Measurements from ENCODE around the gene OR52I2.

The OR52I2 gene

DNA sequence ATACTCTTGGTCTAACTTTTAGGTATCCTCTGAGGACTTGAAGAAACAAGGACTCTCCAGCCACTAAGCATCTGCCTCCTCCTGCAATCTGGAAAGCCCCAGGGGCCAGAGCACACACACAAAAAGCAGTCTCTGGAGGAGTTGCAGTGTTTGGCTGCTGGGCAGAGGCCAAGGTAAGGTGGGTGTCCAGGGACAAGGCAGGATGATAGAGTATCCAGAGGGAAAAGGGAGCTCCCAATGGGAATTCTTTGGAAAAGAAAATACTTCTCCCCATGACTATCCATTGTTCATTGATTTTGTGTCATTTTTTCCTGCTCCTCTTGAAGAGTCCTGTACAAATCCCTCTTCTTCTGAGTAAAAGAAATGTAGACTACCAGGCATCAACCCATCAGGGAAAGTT, at the start of gene OR52I2:
OR52I2 (plus strand) TSS at position 301 of the 400 bp plus-strand sequence.
- DNase-seq (ENCODE audit: low read depth in 2 of 2) = no peak

DNA sequence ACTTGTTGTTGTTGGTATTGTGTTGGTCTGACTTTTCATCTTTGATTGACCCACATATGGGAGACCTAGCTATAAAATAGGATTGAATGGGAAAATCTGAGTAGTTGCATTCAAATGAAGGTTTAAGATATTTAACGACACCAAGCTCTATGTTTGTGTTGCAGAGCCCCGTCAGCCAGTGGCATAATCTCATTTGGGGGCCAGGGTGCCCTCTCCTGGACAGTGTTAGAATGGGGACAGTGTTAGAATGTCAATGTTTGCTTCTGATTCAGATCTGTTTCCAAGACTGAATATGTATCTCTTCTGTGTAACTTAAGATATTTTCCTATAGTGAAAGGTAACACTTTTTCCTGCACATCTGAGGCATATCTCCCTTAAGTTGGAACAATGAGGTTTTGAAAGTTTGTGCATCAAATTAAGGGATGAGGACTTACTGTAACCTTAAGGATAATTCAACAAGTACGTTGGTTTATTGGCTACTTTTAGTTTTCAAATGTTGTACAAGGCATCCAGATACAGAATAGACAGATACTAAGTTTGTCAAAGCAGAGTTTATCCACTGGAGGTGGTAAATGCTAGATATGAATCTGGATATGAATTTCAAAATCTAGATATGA, 41.8 kb upstream of the OR52I2 start:
- DNase-seq (ENCODE audit: low read depth in 2 of 2) = peak in 1 of 2 donors; percentile 20

DNA sequence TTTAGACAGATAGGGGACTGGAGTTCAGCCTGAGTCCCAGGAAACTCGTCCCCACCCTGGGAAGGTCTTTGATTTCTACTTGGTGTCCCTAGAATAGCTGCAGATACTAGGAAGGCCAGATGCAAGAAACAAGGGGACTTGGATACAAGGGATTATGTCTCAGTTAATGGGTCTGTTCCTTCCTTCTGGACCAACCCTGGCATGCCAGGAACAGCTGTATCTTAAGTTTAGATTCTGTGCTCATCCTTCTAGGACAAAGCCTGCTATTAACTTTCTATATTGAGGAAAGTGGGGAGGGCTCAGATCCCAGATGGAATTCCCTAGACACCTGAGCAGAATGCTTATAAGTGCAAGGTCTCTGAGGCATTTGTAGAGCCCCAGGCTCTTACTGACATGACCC, 40.5 kb upstream of the OR52I2 start:
- no peak for DNase-seq (ENCODE audit: low read depth in 2 of 2)

DNA sequence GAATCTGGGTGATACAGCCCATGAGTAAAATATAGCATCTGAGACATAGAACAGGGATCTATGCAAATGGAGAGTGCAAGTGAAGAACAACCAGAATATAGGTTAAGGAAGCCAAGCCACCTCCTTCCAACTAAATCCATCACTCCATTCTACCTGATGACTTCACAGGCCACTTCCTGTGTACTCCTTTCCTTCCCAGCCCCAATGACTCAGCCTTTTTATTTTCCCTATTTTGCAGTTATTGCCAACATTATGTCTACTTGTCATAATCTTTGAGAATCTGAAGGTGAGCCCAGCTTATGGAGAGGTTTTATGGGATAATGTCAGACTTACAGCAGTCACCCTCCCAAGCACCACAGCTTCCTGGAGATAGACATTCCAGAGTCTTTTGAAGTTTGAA, 38.0 kb upstream of the OR52I2 start:
- DNase-seq (ENCODE audit: low read depth in 2 of 2) = no peak

DNA sequence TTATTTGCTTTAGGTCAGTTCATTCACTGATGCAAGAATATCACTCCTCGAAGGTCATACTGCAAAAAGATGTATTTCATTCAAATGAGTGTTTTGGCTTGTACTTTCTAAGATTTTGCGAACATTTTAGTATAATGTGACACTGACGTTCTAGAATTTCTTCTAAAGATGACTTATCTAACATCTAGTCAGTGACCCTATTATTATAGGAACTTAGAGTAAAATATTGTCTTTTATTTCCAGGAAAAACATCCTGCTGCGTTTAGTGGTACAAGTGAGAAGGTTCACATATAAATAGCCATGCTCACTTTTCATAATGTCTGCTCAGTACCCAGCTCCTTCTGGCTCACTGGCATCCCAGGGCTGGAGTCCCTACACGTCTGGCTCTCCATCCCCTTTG, 36.7 kb upstream of the OR52I2 start, which contains the start of gene OR52M1:
OR52M1 (plus strand) TSS at position 301 of the 400 bp plus-strand sequence; CDS start at position 301, 0 bp downstream.
- DNase-seq (ENCODE audit: low read depth in 2 of 2) = no peak

DNA sequence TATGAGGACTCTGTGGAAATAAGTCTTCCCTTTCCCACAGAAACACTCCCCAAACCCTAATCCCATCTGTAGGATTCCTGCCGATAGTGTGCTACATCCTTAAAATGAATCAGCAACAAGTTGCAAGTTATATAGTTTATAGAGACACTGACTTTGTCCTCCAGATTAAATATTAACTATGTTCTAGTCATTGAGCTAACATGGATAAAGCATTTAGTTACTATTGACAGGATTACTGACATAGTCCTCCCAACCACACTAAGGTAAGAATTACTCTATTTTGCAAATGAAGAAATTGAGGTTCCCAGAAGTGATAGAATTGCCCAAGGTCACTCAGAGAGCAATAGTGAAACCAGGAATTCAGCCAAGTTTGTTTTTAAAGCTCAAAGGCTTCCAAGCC, 34.7 kb upstream of the OR52I2 start:
- DNase-seq (ENCODE audit: low read depth in 2 of 2) = no peak

DNA sequence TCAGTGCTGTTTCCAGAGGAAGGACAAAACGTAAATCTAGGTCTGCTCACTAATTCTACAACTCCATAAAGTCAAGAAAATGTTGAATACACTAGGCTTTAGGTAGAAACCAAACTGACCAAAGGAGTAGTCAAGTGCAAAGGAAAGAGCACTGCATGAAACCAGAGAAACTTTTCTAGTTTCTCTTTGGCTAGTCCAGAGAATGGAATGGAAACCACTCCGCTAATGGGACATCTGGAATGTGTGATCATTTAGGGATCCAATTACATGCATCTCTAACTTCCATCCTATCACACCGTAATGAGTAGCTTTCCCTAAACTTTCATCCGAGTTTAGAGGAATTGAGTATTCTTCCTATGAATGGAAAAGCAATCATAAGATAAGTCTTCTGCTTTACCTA, 34.1 kb upstream of the OR52I2 start:
- no peak for DNase-seq (ENCODE audit: low read depth in 2 of 2)

DNA sequence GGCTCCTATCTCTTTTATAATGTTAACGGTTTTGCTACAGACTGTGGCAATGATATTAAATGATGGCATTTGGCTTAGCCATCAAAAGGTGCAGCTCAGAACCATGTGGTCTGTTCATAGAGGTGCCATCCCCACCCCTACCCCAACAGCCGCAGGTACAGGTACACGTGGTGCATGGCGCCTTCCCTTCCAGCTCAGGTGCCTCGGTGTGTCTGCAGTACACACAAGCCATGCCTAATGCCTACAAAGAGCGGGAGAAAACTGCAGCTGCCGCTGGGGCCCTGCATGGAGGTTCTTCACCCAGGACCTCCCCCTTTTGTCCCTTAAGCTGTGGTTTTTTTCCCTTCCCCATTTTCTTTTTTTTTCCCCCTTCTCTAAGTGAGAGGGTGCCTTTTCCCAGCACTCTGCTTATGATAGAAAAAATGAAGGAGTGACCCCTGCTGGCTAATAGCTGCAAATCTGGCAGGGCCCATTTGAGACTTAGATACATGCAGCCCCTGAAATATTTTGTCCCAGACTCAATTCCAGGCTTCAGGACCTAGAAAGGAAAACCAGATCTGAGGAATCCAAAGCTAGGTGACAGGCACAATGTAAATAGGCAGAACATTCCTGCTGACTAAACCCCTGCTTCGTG, 30.1 kb upstream of the OR52I2 start:
- no peak for DNase-seq (ENCODE audit: low read depth in 2 of 2)

DNA sequence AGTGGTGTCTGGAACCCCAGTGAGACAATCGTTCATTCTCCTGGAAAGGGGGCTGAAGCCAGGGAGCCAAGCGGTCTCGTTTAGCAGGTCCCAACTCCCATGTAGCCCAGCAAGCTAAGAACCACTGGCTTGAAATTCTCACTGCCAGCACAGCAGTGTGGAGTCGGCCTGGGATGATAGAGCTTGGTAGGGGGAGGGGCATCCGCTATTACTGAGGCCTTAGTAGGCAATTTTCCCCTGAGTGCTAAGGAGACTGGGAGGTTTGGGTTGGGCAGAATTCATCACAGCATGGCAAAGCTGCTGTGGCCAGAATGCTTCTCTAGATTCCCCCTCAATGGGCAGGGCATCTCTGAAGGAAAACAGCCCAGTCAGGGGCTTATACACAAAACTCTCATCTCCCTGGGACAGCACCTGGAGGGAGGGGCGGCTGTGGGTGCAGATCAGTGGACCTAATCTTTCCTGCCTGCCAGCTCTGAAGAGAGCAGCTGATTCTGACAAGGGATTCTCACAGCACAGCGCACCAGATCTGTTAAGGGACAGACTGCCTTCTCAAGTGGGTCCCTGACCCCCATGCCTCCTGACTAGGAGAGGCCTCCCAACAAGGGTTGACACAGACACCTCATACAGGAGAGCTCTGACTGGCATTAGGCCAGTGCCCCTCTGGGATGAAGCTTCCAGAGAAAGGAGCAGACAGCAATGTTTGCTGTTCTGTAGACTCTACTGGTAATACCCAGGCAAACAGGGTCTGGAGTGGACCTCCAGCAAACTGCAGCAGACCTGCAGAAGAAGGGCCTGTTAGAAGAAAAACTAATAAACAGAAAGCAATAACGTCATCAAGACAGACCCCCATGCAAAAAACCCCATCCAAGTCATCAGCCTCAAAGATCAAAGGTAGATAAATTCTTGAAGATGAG, 21.8 kb upstream of the OR52I2 start:
- DNase-seq (ENCODE audit: low read depth in 2 of 2) = no peak

DNA sequence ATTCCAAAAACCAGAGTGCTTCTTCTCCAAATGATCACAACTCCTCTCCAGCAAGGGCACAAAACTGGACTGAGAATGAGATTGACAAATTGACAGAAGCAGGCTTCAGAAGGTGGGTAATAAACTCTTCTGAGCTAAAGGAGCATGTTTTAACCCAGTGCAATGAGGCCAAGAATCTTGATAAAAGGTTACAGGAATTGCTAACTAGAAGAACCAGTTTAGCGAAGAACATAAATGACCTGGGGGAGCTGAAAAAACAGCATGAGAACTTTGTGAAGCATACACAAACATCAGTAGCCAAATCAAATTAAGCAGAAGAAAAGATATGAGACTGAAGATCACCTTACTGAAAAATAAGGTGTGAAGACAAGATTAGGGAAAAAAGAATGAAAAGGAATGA, 21.1 kb upstream of the OR52I2 start:
- DNase-seq (ENCODE audit: low read depth in 2 of 2) = no peak

DNA sequence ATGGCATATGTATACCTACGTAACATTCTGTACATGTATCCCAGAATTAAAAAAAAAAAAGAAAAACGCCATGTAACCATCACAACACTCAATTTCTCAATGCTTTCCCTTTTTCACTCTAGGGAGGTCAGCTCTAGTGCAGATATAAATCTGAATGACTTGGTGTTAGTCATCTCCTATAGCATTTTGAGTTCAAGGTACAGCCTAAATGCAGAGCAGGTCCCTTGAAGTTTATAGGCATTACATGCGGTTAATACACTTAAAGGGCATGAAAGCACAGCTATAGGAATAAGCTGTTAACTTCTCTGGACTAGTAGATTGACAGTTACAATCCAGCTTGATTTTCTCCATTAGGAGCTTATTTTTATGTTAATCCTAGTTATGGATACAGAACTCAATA, 16.2 kb upstream of the OR52I2 start:
- no peak for DNase-seq (ENCODE audit: low read depth in 2 of 2)

DNA sequence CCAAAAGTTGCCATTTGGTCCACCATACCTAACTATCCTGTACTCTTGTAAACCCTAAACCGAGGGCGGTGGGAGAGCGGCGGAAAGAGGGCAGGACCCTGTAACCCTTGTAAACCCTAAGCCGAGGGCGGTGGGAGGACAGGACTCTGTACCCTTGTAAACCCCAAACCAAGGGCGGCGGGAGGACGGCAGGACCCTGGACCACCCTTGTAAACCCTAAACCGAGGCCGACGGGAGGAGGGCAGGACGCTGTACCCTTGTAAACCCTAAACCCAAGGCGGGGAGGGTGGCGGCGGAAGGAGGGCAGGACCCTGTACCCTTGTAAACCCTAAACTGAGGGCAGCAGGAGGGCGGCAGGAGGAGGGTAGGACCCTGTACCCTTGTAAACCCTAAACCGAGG, 12.5 kb upstream of the OR52I2 start:
- no peak for DNase-seq (ENCODE audit: low read depth in 2 of 2)

DNA sequence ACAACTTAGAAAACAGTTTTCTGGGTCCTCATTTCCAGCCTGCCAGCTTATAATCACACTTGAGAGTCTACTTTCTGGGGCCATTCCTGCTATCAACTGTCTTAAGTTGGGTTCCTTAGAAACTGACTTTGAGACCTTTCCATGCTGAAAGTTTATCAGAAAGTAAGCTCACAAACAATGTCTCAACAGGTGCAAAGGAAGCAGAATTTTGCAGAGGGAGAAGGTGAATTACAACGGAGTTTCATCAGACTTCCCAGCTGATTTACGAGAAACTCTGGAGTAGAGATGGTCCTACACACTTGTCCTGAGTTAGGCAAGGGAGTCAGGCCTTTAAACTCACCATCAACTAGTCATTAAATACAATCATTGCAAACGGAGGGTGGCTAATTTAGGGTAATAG, 4.7 kb upstream of the OR52I2 start:
- DNase-seq (ENCODE audit: low read depth in 2 of 2) = no peak

DNA sequence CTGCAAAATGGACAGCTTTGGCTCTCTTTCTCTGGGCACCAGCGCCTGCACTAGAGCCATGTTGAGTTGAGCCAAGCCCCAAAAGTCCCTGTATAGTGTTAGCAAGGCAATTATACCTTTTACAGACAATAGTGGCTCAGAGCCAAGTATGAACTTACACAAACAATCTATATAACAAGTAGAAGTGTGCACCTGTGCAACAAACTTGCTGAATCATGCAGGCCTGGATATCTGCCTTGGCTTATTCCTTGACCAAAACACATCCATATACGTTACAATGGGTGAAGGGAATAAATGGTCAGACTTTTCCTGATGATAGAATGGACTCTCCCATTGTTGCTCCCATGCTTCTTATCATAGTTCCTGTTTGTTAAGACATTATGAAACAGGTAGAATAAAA, 3.8 kb upstream of the OR52I2 start:
- no peak for DNase-seq (ENCODE audit: low read depth in 2 of 2)

DNA sequence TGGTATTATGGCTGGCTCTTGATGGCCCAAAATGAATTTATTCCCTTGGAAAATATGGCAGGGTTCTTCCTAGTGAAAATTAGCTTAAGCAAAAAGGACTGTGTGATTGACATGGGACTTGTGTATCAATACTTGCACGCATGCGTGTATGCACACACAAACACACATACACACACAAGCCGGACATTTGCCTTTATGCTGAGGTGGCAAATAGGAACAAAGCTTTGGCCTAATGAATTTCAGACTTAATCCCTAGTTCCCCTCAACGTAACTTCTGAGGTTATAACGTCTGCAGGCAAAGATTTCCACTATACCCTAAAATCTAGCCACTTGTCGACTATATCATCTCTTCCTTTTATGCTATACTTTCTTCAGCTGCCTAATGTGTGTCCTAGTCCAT, 2.9 kb upstream of the OR52I2 start:
- no peak for DNase-seq (ENCODE audit: low read depth in 2 of 2)

DNA sequence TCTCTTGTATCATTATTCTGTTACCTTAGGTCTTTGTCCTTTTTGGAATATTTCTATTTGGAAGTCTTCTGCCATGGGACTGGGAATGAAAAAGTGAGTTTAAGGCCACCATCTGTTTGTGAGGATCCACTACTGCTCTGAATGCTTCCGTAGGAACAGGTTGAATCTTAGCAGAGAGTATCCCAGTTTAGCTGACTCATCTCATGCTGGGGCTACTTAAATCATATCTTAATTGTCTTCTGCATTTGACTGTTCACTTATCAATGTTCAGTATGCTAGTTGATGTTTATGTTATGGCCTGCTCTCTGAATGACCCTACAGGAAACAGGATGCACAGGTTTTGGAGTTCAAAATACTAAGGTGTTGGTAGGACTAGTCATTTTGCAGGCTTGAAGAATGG, 1.4 kb upstream of the OR52I2 start:
- no peak for DNase-seq (ENCODE audit: low read depth in 2 of 2)

DNA sequence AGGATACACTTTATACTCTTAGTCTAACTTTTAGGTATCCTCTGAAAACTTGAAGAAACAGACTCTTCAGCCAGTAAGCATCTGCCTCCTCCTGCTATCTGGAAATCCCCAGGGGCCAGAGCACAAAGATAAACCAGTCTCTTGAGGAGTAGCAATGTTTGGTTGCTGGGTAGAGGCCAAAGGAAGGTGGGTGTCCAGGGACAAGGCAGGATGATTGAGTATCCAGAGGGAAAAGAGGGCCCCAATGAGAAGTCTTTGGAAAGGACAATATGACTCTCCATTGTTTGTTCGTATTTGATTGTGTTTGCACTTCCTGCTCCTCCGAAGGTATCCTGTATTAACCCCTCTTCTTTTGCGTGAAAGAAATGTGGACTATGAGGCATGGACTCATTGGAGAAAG, 7.5 kb downstream of the OR52I2 start:
- DNase-seq (ENCODE audit: low read depth in 2 of 2) = no peak

DNA sequence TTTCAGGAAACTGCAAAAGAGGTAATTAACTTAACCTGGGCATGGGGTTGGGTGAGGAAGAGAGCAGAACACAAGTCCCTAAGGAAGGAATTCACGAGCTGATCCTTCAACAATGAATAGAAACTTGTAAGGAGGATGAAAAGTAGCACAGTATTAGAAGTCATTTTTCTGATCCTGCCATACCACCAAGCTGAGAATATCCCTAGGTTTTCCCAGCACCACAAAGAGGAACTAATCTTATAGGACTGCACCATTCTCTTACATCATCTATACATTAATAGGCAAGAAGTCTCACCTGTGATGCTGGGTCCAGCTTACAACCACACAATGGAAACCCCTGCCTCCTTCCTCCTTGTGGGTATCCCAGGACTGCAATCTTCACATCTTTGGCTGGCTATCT, 12.2 kb downstream of the OR52I2 start, which contains the start of gene OR52I1:
OR52I1 (plus strand) TSS at position 301 of the 400 bp plus-strand sequence; CDS start at position 301, 0 bp downstream.
- no peak for DNase-seq (ENCODE audit: low read depth in 2 of 2)

DNA sequence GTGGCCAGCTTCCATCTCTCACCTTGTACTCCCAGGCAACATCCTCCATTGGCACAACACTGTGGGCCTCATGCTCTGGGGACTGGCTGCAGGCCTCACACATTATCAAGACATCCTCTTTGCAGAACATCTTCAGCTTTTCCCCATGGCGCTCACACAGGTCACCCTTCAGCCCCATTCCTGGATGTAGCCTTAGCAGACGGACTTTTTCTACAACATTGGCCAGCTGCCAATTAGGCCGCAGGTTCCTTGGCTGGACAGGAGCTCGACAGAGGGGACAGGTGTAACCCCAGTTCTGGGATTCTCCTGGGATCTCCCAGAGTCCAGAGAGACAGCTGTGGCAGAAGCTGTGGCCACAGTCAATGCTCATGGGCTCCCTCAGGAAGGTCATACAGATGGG, 23.5 kb downstream of the OR52I2 start:
- DNase-seq (ENCODE audit: low read depth in 2 of 2) = no peak

DNA sequence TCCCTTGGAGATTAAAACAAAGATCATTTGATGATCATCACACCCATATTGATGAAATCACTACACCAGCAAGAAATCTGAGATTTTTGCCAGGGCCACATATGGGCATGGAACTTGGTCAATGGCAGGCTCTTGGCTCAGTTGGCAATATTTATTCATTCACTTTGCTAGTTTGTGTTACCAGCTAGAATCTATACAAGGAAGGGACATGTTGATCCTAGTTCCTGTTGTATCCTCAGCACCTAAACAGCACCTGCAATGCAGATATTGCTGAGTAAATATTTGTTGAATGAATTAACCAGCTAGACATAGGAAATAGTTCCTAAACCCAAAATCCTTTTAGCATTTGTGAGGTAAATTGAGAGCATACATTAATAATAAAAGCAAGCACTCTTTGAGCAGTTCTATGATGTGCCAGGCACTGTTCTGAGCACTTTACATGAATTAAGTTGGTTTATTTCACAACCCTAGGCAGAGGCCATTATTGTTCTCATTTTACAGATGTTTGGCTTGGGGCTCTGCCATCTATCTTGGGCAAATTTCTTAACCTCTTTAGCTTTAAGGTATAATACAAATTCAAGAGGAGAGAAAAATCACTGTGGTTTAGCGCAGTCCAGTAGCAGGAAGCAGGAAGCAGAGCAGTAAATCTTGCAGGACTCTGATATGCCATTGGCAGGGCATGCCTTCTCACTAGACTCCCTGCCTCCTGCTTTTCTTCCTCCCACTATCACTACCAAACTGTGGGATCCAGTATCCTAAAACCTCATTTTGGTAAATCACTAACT, 24.9 kb downstream of the OR52I2 start:
- no peak for DNase-seq (ENCODE audit: low read depth in 2 of 2)

DNA sequence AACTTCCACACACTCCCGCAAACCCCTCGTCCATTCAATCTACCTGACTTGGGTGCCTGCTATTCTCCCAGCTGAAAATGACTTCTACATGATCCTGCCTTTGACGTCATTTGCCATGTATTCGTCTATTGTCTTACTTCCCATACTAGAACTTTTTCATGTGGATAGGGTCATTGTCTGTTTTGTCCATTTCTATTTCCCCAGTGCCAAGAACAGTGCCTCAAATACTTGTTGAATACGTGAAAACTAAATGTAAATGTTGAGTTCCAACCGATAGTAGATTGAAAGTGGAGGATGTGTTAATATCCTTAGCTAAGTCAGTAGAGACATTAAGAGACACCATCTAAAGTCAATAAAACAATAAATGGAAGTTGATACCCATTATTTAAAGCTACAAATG, 25.6 kb downstream of the OR52I2 start:
- DNase-seq (ENCODE audit: low read depth in 2 of 2) = no peak
